Spleen (tissue), 7 donors: ENCODE data around the gene SEC16A.

Experiments used
- POLR2A ChIP-seq, 3 donors: fragments of 450-650 bp; IDR thresholded peaks; one replicate each; pipeline ENCODE4 v1.5.1; 2017; ENCODE audit warnings: antibody characterized with exemption in 3 of 3, mild to moderate bottlenecking in 1 of 3
- POLR2AphosphoS5 ChIP-seq, 3 donors: sonication (generic); formaldehyde crosslinking; IDR thresholded peaks; one replicate each; pipeline ENCODE4 v1.5.1; 2017; ENCODE audit warnings: antibody characterized with exemption in 3 of 3
- TF ChIP-seq, protein P1 (sequence below), 11 experiments: fragments of 200-600 bp in 7 of 11; fragments of 450-650 bp in 4 of 11; sonication (generic) in 4 of 11; IDR thresholded peaks in 8 of 11; conservative IDR thresholded peaks in 3 of 11; 1 replicate in 7 of 11; 2 replicates in 4 of 11; pipeline versions ENCODE4 v1.4.0 to v1.8.0; 2016 to 2021; ENCODE audit warnings: antibody characterized with exemption in 11 of 11, inconsistent platforms in 4 of 11, mild to moderate bottlenecking in 1 of 11
- donor health status: DM: no; HTN: no; CAD: no; lungs with moderate emphysema.
- donor health status: DM: no; HTN: no; CAD: no.
- donor health status: DM: no; HTN: no; CAD: no.

DNA sequence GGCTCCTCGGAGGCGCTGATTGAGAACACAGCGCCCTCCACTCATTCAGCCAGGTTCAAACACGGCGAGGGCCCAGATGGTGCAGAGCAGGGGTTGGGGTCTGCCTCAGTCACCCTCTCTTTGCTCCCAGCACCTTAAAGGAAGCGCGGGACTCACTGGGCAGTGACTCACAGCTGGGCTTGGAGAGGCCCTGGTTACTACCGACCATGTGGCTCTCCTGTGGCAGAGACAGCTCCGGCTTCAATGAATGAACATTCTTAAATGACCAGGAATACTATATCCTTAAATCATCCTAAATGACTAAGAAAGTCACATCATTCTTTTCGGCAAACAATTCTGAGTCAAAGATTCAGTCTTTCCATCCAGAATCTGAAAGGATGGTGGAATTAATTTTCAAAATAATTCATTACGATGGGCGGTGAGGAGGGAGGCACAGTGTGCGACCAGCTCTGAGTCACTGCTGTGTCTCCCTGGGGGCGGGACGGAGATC lies 41.6 kb downstream of the SEC16A start:
- TF ChIP-seq POLR2AphosphoS5 (IDR thresholded peaks at IDR 0.05) (no peak), POLR2A (IDR thresholded peaks at IDR 0.05) (no peak)
- TF ChIP-seq, protein P1, sequence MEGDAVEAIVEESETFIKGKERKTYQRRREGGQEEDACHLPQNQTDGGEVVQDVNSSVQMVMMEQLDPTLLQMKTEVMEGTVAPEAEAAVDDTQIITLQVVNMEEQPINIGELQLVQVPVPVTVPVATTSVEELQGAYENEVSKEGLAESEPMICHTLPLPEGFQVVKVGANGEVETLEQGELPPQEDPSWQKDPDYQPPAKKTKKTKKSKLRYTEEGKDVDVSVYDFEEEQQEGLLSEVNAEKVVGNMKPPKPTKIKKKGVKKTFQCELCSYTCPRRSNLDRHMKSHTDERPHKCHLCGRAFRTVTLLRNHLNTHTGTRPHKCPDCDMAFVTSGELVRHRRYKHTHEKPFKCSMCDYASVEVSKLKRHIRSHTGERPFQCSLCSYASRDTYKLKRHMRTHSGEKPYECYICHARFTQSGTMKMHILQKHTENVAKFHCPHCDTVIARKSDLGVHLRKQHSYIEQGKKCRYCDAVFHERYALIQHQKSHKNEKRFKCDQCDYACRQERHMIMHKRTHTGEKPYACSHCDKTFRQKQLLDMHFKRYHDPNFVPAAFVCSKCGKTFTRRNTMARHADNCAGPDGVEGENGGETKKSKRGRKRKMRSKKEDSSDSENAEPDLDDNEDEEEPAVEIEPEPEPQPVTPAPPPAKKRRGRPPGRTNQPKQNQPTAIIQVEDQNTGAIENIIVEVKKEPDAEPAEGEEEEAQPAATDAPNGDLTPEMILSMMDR (IDR thresholded peaks at IDR 0.05 in 8 of 11, conservative IDR thresholded peaks at IDR 0.05 in 3 of 11): no peak
